H1 (cell line): ENCODE data around the gene PIGC. TPM values are rescaled to one million over a fixed set of nuclear protein-coding genes. Genes with fewer than 3 reads are reported as not detected.

Experiments
- CTCF ChIA-PET: fragments of 300-600 bp; sonication (Branson Sonifier 250); formaldehyde crosslinking; loops from one replicate; lab custom pipeline; 2021; ENCODE audit not compliant: partially characterized antibody; lab: Charles Lee
- POLR2A ChIA-PET: fragments of 300-600 bp; sonication (Branson Sonifier 250); formaldehyde crosslinking; loops from one replicate; lab custom pipeline; 2021; ENCODE audit warnings: inconsistent platforms; ENCODE audit not compliant: partially characterized antibody; lab: Charles Lee
- DNase-seq, 2 experiments: peaks; one replicate each; pipeline versions ENCODE4 v3.0.0 to v3.0.0-alpha.2; 2010 to 2022; ENCODE audit warnings: low spot score in 2 of 2, low read depth in 1 of 2, mixed read lengths in 1 of 2
- FAIRE-seq: peaks from 2 replicates; lab custom pipeline; 2011; peaks lifted over from hg19 to GRCh38; lab: Jason Lieb, UNC
- H2AFZ ChIP-seq: 2 replicates; pipeline ENCODE4 v1.8.1; 2012; ENCODE audit warnings: low read length, inconsistent platforms
- H2AK5ac ChIP-seq: 2 replicates; pipeline ENCODE4 v1.6.1; 2013; ENCODE audit warnings: low read depth, low read length
- H2BK120ac ChIP-seq: replicated peaks from 2 replicates; pipeline ENCODE3; 2013; ENCODE audit warnings: low read depth, low read length, inconsistent platforms
- H2BK12ac ChIP-seq: 2 replicates; pipeline ENCODE4 v1.6.1; 2013; ENCODE audit warnings: low read depth, low read length
- H2BK15ac ChIP-seq: 2 replicates; pipeline ENCODE4 v1.6.1; 2013; ENCODE audit warnings: low read length
- H2BK20ac ChIP-seq: 2 replicates; pipeline ENCODE4 v1.6.1; 2013; ENCODE audit warnings: low read length
- H2BK5ac ChIP-seq: 2 replicates; pipeline ENCODE4 v1.6.1; 2013; ENCODE audit warnings: low read depth, low read length
- H3K14ac ChIP-seq: 2 replicates; pipeline ENCODE4 v1.6.1; 2013; ENCODE audit warnings: inconsistent platforms; ENCODE audit not compliant: insufficient read length
- H3K18ac ChIP-seq: 2 replicates; pipeline ENCODE4 v1.6.1; 2013; ENCODE audit warnings: low read length; ENCODE audit errors: extremely low read depth
- H3K23ac ChIP-seq: 2 replicates; pipeline ENCODE4 v1.6.1; 2013; ENCODE audit warnings: inconsistent platforms; ENCODE audit not compliant: insufficient read length
- H3K23me2 ChIP-seq: 2 replicates; pipeline ENCODE4 v1.6.1; 2013; ENCODE audit warnings: low read depth, low read length
- H3K27ac ChIP-seq: 2 replicates; pipeline ENCODE4 v1.6.1; 2011; ENCODE audit warnings: low read depth, low read length, inconsistent platforms
- H3K27me3 ChIP-seq, 4 experiments: replicated peaks in 1 of 4; 1 replicate in 1 of 4; 2 replicates in 3 of 4; pipeline versions ENCODE4 v1.6.1 to v1.8.1; 2011 to 2013; ENCODE audit warnings: low read length in 3 of 4, mild to moderate bottlenecking in 3 of 4, inconsistent platforms in 2 of 4, mixed read lengths in 2 of 4, moderate library complexity in 1 of 4; ENCODE audit not compliant: control insufficient read depth in 3 of 4, insufficient read depth in 3 of 4; ENCODE audit errors: extremely low read depth in 1 of 4
- H3K36me3 ChIP-seq, 4 experiments: 2 replicates each; pipeline versions ENCODE4 v1.6.1 to v1.8.1; 2011 to 2013; ENCODE audit warnings: mild to moderate bottlenecking in 4 of 4, low read length in 3 of 4, moderate library complexity in 2 of 4, control low read depth in 1 of 4, inconsistent platforms in 1 of 4; ENCODE audit not compliant: insufficient read depth in 4 of 4, control insufficient read depth in 2 of 4
- H3K4ac ChIP-seq: replicated peaks from 2 replicates; pipeline ENCODE3; 2013; ENCODE audit warnings: low read length, low read depth, mixed read lengths, inconsistent platforms; ENCODE audit not compliant: insufficient read length
- H3K4me1 ChIP-seq, 4 experiments: replicated peaks in 1 of 4; 1 replicate in 1 of 4; 2 replicates in 3 of 4; pipeline versions ENCODE4 v1.6.1 to v1.8.1; 2011 to 2013; ENCODE audit warnings: low read length in 3 of 4, inconsistent platforms in 2 of 4, mixed read lengths in 1 of 4; ENCODE audit not compliant: insufficient read depth in 4 of 4, control insufficient read depth in 3 of 4
- H3K4me2 ChIP-seq, 2 experiments: 2 replicates each; pipeline versions ENCODE4 v1.6.1 to v1.8.1; 2011 to 2013; ENCODE audit warnings: low read depth in 2 of 2, low read length in 2 of 2, control low read depth in 1 of 2, inconsistent platforms in 1 of 2, mild to moderate bottlenecking in 1 of 2; ENCODE audit not compliant: insufficient read depth in 1 of 2
- H3K4me3 ChIP-seq, 4 experiments: fragments of 200-600, 300-600 bp in 1 of 4; sonication (generic), shearing (Covaris generic), sonication (Bioruptor Twin) in 1 of 4; 2 replicates each; pipeline versions ENCODE4 v1.5.1 to v1.8.1; 2011 to 2016; ENCODE audit warnings: low read length in 4 of 4, low read depth in 3 of 4, control low read depth in 2 of 4, inconsistent platforms in 2 of 4, mild to moderate bottlenecking in 2 of 4, mixed read lengths in 1 of 4, moderate library complexity in 1 of 4; ENCODE audit not compliant: insufficient read depth in 2 of 4; ENCODE audit errors: extremely low read depth in 1 of 4
- H3K56ac ChIP-seq: replicated peaks from 2 replicates; pipeline ENCODE3; 2013; ENCODE audit warnings: low read depth, mild to moderate bottlenecking, mixed read lengths, low read length, inconsistent platforms; ENCODE audit not compliant: insufficient read length
- H3K79me1 ChIP-seq: 2 replicates; pipeline ENCODE4 v1.6.1; 2013; ENCODE audit warnings: low read depth, low read length, control low read depth
- H3K79me2 ChIP-seq, 2 experiments: 2 replicates each; pipeline versions ENCODE4 v1.6.1 to v1.8.1; 2012 to 2013; ENCODE audit warnings: low read length in 2 of 2, mild to moderate bottlenecking in 2 of 2, inconsistent platforms in 1 of 2; ENCODE audit not compliant: insufficient read depth in 2 of 2, control insufficient read depth in 1 of 2
- H3K9ac ChIP-seq, 4 experiments: replicated peaks in 1 of 4; 1 replicate in 1 of 4; 2 replicates in 3 of 4; pipeline versions ENCODE4 v1.6.1 to v1.8.1; 2011 to 2013; ENCODE audit warnings: low read depth in 3 of 4, low read length in 3 of 4, control low read depth in 2 of 4, mild to moderate bottlenecking in 2 of 4, moderate library complexity in 2 of 4, inconsistent platforms in 1 of 4; ENCODE audit errors: extremely low read depth in 1 of 4
- H3K9me3 ChIP-seq, 2 experiments: 2 replicates each; pipeline versions ENCODE4 v1.6.1 to v1.8.1; 2012 to 2013; ENCODE audit warnings: mild to moderate bottlenecking in 2 of 2, moderate library complexity in 2 of 2, control low read depth in 1 of 2, inconsistent platforms in 1 of 2, low read depth in 1 of 2, low read length in 1 of 2, mixed read lengths in 1 of 2; ENCODE audit not compliant: insufficient read depth in 2 of 2
- H4K20me1 ChIP-seq, 2 experiments: replicated peaks in 1 of 2; 2 replicates each; pipeline versions ENCODE3 to v1.8.1; 2011 to 2013; ENCODE audit warnings: inconsistent platforms in 2 of 2, low read length in 2 of 2, mild to moderate bottlenecking in 1 of 2; ENCODE audit not compliant: insufficient read depth in 2 of 2, control insufficient read depth in 1 of 2
- H4K5ac ChIP-seq: 2 replicates; pipeline ENCODE4 v1.6.1; 2013; ENCODE audit warnings: low read length, low read depth, mixed read lengths, inconsistent platforms; ENCODE audit not compliant: insufficient read length
- H4K8ac ChIP-seq: 2 replicates; pipeline ENCODE4 v1.8.0; 2013; ENCODE audit warnings: mild to moderate bottlenecking, moderate library complexity, low read length, inconsistent platforms; ENCODE audit not compliant: insufficient read depth; ENCODE audit errors: extremely low read depth
- H4K91ac ChIP-seq: replicated peaks from 2 replicates; pipeline ENCODE3; 2013; ENCODE audit warnings: low read length, mixed read lengths, inconsistent platforms; ENCODE audit not compliant: insufficient read length
- BRCA1 ChIP-seq: IDR thresholded peaks from 2 replicates; pipeline ENCODE4 v1.6.1; 2012; ENCODE audit warnings: low read depth, low read length, improper control_type of control experiment
- CTBP2 ChIP-seq: IDR thresholded peaks from 2 replicates; pipeline ENCODE4 v1.7.0; 2011; ENCODE audit warnings: borderline replicate concordance, mild to moderate bottlenecking, moderate library complexity, mixed read lengths, low read length; ENCODE audit not compliant: insufficient read depth, insufficient read length
- EP300 ChIP-seq, 2 experiments: IDR thresholded peaks; 1 replicate in 1 of 2; 2 replicates in 1 of 2; pipeline ENCODE4 v1.6.1; 2011 to 2012; ENCODE audit warnings: low read depth in 2 of 2, low read length in 2 of 2, mild to moderate bottlenecking in 2 of 2, borderline replicate concordance in 1 of 2, inconsistent platforms in 1 of 2, moderate library complexity in 1 of 2
- EZH2 ChIP-seq: fragments of 200-600 bp; sonication (generic); IDR thresholded peaks from 2 replicates; pipeline ENCODE4 v1.7.1; 2012; ENCODE audit warnings: low read depth, mild to moderate bottlenecking, moderate library complexity, low read length, inconsistent platforms; ENCODE audit not compliant: severe bottlenecking
- HDAC2 ChIP-seq, 2 experiments: fragments of 300-600 bp in 1 of 2; sonication (generic) in 1 of 2; IDR thresholded peaks; 2 replicates each; pipeline ENCODE4 v1.6.1; 2011 to 2012; ENCODE audit warnings: low read depth in 2 of 2, low read length in 2 of 2, mild to moderate bottlenecking in 2 of 2, moderate library complexity in 2 of 2, borderline replicate concordance in 1 of 2, inconsistent platforms in 1 of 2
- JUND ChIP-seq: IDR thresholded peaks from 2 replicates; pipeline ENCODE4 v1.6.1; 2011; ENCODE audit warnings: mild to moderate bottlenecking, improper control_type of control experiment, low read length
- KDM4A ChIP-seq: IDR thresholded peaks from one replicate; pipeline ENCODE4 v1.7.1; 2012; ENCODE audit warnings: low read depth, mild to moderate bottlenecking, moderate library complexity, low read length, inconsistent platforms; ENCODE audit not compliant: severe bottlenecking
- MAX ChIP-seq: IDR thresholded peaks from 2 replicates; pipeline ENCODE4 v1.6.1; 2012; ENCODE audit warnings: inconsistent platforms
- NRF1 ChIP-seq: IDR thresholded peaks from 2 replicates; pipeline ENCODE4 v1.6.1; 2011; ENCODE audit warnings: mild to moderate bottlenecking, low read depth, low read length, improper control_type of control experiment
- RNF2 ChIP-seq: fragments of 200-900, 300-1000 bp; sonication (generic); IDR thresholded peaks from 2 replicates; pipeline ENCODE4 v1.7.1; 2016; ENCODE audit warnings: borderline replicate concordance, low read depth, mild to moderate bottlenecking, antibody characterized with exemption, low read length; ENCODE audit not compliant: poor library complexity, severe bottlenecking; ENCODE audit errors: missing control alignments
- SIX5 ChIP-seq: IDR thresholded peaks from 2 replicates; pipeline ENCODE4 v1.6.1; 2011; ENCODE audit warnings: mild to moderate bottlenecking, low read depth, low read length
- TCF12 ChIP-seq: IDR thresholded peaks from 2 replicates; pipeline ENCODE4 v1.6.1; 2011; ENCODE audit warnings: low read depth, mild to moderate bottlenecking, low read length
- WGBS, 2 experiments: shearing (Covaris generic) in 1 of 2; methylation state at CpG; one replicate each; pipeline versions ENCODE4 v1.1.6 to v1.1.7; 2013 to 2015; ENCODE audit warnings: low lambda C conversion rate in 2 of 2, mixed read lengths in 2 of 2, inconsistent platforms in 1 of 2, low coverage in 1 of 2, missing lambda C conversion rate in 1 of 2; ENCODE audit not compliant: insufficient replicate concordance in 2 of 2, insufficient coverage in 1 of 2, insufficient read length in 1 of 2; ENCODE audit errors: extremely low coverage in 1 of 2, missing lambda C conversion rate in 1 of 2; 5-methylcytosine and 5-hydroxymethylcytosine counted together
- polyA plus RNA-seq, 7 experiments: library from polyadenylated mRNA; depleted of rRNA in 3 of 7; stranded (reverse) in 5 of 7; unstranded in 2 of 7; fragments of >200 nt in 5 of 7; fragments of 200-250 nt in 2 of 7; gene quantifications; 1 replicate in 5 of 7; 2 replicates in 1 of 7; 4 replicates in 1 of 7; pipeline versions ENCODE4 v1.2.1 to v1.2.3, GENCODE V29; 2011 to 2013; ENCODE audit warnings: missing spikeins in 2 of 7, mixed read lengths in 2 of 7
- total RNA-seq: library from RNA; stranded (reverse); fragmentation: NEBNext Ultra II Directional; extraction: Animal tissue kit (Norgen Biotek cat#: 25700); gene quantifications from 2 replicates; pipeline ENCODE4 v1.2.1, GENCODE V29; 2021

The PIGC gene
- total and polyA plus RNA-seq, 2 of the 8 experiments (the other 6 are each of a cell fraction or from before 2014, with no cell fraction given), result 21.0 to 39.3 TPM

- Histone ChIP-seq H3K9ac (no peak overlapping the region), H3K4me1 (no peaks in the 10 kb centered on the region), H3K36me3 (peaks cover 0 to 8% (median 3%) of the 10 kb centered on the region in 4 experiments; a peak in 4 of 8 replicates), H4K8ac (no peak overlapping the region), H2BK12ac (no peak overlapping the region), H3K4me3 (no peak overlapping the region), H3K27ac (no peak overlapping the region), H3K79me1 (no peaks in the 10 kb centered on the region), H2BK5ac (no peak overlapping the region), H2BK20ac (no peak overlapping the region), H3K23me2 (no peaks in the 10 kb centered on the region), H2BK15ac (no peak overlapping the region), H2AFZ (no peak overlapping the region), H4K20me1 (peaks cover 0 to 2% of the 10 kb centered on the region in 2 experiments), H2AK5ac (no peak overlapping the region), H3K9me3 (no peaks in the 10 kb centered on the region), H3K4ac (no peak overlapping the region), H3K18ac (no peak overlapping the region), H3K23ac (no peak overlapping the region), H3K79me2 (peaks cover 0 to 11% of the 10 kb centered on the region in 2 experiments; a peak in 2 of 4 replicates), H3K14ac (no peak overlapping the region), H2BK120ac (no peak overlapping the region), H4K91ac (no peak overlapping the region), H4K5ac (no peak overlapping the region), H3K27me3 (peaks cover 0 to 2% (median 0%) of the 10 kb centered on the region in 4 experiments; a peak in 1 of 7 replicates), H3K4me2 (no peak overlapping the region), H3K56ac (no peak overlapping the region)
- whole genome bisulfite sequencing, 2 experiments, result 88% methylated on average over 3 of the region's 3 CpGs; no CpG with 5 or more reads in 1 of the 2 experiments
- FAIRE-seq, result no peak
- POLR2A ChIA-PET, result interaction anchor here (0.6 kb wide), 1 partner anchor 276 kb away, joined by 3 read pairs; no protein-coding TSS in a partner anchor
- DNase-seq, result no peak
- CTCF ChIA-PET, result interaction anchor here (0.8 to 1.4 kb wide), 4 partner anchors 12 to 281 kb away, joined by 3 to 5 read pairs (median 4); no protein-coding TSS in a partner anchor
- TF ChIP-seq JUND (no peak), EP300 (IDR thresholded peaks at IDR 0.05; ENCODE audit: borderline replicate concordance in 1 of 2, low read depth in 2 of 2, low read length in 2 of 2) (no peak), TCF12 (no peak), SIX5 (no peak), RNF2 (no peak), HDAC2 (IDR thresholded peaks at IDR 0.05; ENCODE audit: borderline replicate concordance in 1 of 2, low read depth in 2 of 2, low read length in 2 of 2) (no peak), MAX (no peak), BRCA1 (no peak), CTBP2 (no peak), KDM4A (no peak), NRF1 (no peak), EZH2 (no peak)
These were observed 2.7 kb upstream of the PIGC start for GRCh38 chr1:172446547-172446946.
